NCI-H187 treated with DMSO at 0.1 percent for 48 hours (cell line): ENCODE data around the gene DCLK3.

Experiments used
- DNase-seq: peaks from one replicate; lab custom pipeline; 2025; lab: John Stamatoyannopoulos, UW

The DCLK3 gene

DNA sequence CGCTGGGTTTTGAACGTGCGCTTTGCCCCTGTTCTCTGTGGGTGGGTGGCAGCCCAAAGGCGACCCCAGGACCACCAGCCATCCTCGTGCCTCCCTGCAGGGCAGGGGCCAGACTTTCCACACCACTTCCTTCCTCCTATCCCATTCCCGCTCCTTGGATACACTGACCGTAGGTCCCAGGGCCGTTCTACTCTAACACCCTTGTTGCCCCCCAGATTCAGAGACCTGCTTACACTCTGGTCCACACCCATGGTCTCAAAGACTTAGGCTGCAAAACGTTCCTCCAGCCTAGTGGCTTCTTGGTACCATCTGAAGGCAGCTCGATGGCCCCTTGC lies 318 bp upstream of the DCLK3 start:
- DNase-seq = no peak

DNA sequence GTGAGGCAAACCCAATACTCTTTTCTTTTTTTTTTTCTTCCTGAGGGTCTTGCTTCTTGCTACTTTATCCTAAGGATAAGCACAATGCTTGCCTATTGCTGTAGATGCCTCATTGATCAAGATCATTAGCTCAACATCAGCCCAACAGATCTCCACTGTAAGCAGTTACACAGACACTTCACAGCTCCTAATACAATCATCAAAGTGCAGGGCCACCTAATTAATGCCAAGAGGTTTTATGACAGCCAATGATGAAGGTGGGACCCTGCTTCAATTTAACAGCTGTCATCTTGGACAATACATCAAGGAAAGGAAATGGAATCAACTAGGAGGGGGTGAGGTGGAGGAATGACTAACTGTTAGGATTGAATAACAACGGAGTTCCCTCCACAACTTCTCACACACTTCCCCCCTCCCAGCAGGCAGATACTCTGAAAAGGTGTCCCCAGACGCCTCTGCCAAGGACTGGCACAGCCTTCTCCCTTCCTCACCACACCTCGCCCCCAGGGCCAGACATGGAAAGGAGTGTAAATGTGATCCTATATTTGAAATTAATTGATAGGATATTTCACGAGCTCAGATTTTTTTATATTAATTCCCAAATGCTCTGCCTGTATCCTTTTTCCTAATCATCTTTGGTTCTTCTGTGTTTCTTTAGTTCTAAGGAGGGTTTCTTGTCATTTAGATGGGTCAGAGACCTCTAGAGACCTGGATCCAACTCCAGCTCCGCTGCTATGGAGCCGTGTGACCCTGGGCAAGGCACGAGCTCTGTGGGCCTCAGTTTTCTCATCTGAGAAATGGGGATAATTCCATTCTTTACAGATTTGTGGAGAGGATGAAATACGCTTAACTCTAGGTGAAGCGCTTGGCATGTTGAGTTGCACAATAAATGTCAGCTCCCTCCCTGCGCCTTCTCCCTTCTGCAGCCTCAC lies 1.2 kb downstream of the DCLK3 start:
- no peak for DNase-seq

DNA sequence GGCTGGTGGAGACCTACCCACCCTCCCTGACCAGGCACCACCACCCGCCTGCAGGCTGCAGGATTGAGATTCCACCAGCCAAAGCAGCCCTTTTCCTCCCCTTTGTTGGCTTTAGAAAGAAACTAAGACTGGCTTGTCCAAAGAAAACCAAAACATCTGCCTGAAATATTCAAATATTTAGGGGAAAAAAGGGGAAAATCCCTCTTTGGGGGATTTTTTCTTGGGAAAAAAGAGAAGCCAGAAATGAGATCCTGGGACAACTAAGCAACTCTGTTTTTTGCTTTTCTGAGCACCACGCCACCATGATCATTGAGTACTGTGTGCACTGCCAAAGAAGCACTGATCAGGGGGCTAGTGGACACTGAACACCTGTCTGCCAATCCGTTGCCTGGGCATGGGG lies 2.6 kb downstream of the DCLK3 start:
- DNase-seq = no peak

DNA sequence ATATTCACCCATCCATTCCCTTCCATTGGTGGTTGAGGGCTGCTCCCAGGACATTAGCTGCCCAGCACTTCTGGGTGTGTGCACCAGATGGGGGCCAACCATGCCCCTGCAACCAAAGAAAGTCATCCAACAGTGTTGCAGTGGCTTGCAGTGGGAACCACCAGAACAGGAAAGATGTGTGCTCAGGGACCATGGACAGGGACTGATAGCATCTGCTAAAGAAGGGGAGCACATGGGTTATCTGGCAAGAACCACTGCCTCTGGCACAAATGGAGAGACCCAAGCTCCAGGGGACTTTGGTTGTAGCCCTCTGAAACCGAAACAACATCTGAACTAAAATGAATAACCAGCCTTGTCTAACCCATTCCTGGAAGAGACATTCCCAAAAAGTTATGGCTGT lies 8.1 kb downstream of the DCLK3 start:
- no peak for DNase-seq

DNA sequence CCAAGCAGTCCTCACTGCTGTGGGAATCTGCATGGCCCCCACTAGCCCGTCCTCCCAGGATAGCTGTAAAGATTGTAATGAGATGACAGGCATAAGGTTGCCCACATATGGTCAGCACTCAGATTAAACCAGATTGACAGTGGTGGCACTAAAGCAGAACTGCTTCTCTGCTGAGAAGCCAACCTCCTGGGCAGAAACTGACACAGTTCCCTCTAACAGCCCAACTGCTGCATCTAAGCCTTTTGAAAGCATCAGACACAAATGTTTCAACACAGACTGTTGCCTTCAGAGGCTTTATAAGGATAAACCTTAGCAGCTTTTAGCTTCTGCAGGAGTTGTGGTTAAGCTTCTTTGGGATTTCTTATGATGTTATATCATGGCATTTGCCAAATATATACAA lies 13.0 kb downstream of the DCLK3 start:
- no peak for DNase-seq

DNA sequence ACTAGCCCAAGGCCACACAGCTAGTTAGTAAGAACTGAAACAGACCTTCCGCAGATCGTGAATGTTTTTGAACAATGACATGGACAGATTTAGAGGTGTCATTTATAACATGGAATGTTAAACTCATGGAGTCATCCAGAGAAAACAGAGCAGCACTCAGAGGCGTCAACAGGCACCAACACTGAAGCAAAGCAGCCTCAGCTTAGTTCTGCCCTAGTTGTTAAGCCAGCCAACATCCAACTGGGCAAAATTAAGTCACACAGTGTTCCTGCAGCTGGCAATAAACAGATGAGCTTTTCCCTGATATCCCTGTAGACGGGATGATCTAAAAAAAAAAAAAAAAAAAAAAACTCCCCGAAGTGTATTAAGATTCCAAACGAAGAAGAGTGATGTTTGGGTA lies 13.6 kb downstream of the DCLK3 start:
- no peak for DNase-seq

DNA sequence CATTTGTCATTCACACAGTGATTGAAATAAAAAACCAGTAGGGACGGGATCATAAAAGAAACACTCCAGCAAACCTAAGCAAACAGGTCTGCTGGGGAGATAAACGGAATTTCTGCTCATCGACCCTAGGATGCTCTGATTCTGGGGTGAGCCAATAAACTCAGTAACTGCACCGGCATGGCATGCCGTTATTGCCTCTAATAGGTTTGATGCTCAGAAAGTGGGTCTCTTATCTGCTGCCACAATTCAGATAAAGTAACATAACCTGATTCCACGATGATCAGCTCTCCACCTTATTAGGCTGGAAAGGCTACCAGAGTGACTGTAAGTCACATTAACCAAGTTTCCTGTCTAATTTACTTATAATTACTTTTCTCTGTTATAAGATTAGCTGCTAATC lies 19.6 kb downstream of the DCLK3 start:
- no peak for DNase-seq

DNA sequence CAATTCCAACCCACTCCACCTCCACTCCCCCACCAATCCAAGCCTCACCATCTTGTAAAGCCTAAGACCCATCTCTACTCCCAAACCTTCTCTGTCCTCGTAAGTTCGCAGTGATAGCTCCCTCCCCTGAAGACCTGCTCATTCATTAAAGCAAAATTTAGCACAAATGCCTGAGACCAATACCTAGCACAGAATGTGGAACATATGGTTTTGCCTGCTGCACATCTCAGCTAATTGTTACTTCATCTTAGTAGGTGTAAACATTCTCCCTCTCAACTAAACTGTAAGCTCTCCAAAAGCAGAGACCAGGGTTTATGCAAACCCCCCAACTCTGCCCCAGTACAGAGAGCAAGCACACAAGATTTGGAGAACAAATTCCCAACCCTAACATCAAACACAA lies 20.5 kb downstream of the DCLK3 start:
- DNase-seq = no peak

DNA sequence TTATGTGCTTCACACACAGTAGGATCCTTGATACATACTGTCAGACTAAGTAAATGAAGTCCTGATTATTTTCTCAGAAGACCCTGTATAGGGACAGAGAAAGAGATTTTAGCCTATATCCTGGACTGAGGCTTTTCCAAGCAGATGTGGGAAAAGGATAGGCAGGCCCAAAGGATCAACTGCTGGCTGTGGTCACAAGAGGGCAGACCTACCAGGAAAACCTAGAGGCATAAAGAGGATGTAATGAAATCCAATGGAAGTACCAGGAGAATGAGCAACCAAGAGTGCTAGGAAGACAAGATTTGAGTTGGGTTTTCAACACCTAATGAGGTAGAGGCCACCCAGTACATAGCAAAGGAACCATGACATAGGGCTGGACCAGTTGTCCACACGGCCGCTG lies 23.1 kb downstream of the DCLK3 start:
- no peak for DNase-seq

DNA sequence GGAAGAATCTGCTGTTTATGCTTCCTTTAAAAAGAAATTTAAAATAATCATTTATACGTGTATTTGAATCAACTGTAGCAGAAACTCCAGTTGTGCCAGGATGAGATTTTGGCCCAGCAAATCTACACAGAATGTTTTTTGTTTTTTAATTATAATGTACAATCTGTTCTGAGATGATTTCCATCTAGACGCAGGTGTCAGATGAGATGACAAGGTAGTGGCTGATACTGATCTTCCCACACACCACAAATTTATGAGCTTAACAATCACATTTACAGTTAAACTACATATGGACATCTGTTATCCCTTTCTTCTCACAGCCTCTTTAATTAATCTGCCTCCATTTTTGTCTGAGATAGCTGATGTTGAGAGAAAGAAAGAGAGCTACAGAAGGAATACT lies 23.6 kb downstream of the DCLK3 start:
- no peak for DNase-seq

DNA sequence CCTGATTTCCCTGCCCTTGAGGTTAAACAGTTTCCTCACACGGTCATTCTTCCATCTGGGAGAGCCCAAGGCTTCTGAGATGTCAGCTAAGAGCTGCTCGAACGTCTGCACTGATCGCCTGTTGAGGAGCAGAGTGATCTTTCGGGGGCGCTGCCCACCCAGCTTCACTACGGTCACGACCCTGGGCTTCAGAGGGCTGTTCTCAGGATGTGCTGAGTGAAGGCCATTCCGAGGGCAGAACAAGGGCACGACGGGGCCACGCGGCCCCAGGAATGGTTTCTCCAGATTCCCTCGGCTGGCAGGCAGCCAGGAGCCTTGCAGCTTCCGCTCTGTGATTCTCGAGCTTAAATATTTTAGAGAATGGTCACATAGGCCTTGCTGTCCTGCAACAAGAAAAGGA lies 25.7 kb downstream of the DCLK3 start:
- DNase-seq = no peak

DNA sequence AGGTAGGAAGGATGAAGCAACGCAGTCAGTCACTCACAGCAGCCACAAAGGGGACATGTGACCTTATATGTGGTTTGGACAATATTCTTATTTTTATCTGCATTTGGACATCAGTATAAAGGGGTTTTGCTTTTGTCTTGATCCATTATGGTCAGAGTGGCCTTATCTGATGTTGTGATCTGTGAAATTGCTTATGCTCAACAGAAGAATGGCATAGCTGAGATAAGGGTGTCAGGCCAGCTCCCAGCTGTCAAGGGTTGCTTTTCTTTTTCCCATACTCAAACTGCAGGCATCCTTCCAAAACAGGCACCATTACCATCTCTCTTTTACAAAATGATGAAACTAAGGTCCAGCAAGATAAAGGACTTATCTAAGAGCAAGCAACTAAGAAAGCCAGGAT lies 28.1 kb downstream of the DCLK3 start:
- no peak for DNase-seq

DNA sequence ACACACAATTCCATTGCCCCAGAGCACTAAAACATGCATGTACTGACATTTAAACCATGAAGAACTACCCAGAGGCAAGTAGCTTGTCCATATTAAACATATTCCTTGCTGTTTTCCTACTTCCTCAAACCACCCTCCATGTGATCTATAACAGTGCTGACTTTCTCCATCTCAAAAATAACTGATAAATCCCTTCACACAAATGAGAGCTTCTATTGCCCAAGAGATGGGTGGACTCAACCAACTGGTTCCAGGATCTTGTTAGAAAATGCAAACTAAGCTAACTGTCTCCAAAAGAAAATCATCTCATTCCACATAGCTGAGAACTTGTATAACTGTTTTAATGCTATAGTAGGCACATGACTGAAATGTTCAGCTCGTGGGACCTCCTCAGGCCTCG lies 29.6 kb downstream of the DCLK3 start:
- DNase-seq = no peak

DNA sequence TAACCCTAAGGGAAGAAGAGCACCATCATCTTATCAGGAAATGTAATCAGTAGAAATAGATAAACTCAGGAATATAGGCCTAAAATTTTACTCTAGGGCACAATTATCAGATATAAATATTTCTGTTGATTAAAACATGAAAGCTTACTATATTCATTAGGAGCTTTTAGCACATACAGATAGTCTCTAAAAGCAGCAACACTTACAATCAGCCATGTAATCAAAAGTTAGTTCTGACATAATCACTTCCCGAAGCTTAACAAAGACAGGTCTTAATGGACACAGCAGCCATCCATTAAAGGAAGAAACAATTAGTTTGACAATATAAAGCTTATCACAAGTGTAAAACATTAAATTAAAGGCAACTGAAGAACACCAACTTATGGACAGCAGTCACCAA lies 30.6 kb downstream of the DCLK3 start:
- no peak for DNase-seq

DNA sequence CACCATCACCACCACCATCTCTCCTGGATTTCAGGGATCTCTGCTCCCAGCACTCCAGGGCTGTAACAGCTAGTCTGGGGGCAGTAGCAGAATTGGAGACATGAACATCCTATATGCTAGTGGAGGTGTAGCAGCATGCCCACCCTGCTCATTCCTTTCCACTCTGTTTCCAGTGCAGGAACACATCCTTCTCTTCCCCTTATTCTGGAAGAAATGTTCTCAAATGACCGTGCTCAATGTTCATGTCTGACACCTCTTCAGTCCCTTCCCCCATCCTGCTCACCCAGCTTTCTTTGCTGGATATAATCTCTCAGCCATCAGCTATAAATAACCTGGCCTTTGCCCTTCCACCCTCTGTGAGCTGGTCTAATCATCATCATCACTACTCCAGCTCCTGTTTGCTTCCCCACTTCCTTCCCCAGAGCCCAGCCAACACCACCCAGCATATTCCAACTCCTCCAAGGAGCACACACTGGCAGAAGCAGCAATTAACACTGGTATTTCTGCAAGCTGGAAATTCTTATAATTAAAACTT lies 31.1 kb downstream of the DCLK3 start:
- DNase-seq = no peak

DNA sequence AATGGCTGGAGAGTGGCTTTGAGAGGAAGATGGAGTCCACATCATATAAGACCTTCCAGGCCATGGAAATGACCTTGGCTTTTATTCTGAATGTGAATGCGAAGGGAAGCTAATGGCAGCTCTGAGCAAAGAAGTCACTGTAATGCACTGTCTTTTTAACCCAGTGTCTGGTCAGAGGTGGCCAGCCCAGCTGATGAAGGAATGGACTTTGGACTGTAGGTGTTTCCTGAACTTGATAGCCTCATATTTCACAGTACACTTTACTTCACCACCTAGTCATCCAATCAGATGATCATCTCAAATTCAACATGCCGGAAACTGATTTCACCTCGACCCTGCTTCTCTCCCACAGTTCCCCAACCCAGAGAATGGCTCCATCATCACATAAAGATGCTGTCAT lies 33.4 kb downstream of the DCLK3 start:
- no peak for DNase-seq

DNA sequence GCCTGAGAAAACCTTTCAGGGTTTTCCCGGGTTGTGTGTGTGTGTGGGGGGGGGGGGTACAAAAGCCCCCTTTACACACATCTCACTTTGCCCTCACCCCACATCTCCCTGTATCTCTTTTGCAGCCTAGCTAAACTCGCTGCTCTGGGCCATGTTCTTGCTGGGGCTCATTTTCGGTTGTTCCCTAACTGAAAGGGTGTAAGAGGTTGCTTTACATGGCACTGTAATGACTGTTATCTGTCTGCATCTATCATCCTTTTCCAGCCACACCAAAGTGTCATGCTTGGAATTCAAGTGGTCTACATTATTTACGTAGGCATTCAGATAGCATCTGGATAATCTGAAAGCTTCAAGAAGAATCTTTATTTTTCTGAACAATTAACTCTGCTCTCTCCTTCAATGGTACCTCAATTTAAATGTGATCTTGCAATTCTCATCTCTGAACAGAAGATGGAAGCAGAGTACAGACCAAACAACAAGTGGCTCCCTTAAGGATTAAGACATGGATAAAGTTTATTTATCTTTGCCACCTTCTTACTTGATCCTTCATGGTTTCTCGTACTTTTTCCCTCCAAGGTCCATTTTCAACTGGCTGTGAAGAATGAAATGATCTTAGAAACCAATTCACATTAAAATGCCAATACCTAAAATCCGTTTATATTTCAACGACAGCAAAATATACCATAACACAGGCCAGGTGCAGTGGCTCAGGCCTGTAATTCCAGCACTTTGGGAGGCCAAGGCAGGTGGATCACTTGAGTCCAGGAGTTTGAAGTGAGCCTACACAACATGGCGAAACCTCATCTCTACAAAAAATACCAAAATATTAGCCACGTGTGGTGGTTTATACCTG lies 34.9 kb downstream of the DCLK3 start:
- DNase-seq = no peak

DNA sequence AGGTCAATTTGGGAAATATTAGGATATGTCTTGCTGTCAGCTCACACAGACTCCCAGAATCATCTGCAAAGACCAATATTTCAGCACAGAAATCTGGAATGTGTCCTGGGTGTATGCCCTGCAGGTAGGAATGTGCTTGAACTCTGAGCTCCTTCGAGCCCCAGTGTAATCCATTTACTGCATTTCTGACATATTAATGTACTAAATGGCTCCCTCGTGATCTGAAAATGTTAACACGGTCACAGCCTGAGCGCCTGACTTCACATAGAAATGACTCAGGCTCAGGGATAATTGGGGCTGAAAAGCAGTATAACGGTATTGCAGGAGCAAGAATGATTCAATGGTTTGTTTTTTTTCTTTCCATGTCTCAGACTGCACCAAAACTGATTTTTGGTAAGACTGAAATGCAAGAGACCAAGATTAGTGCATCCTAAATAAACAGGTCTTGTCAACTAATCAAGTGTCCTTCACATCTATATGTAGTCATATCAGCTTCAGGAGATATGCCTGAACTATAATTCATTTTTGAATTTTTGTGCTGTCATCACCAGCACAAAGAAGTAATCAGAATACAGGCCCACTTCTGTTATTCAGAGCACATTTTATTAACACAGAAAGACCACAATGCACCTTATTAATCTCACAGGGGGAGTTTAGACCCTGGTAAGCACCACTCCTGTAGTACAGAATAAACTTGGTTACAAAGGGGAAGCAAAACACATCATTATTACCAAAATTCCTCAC lies 49.8 kb downstream of the DCLK3 start:
- DNase-seq = no peak

DNA sequence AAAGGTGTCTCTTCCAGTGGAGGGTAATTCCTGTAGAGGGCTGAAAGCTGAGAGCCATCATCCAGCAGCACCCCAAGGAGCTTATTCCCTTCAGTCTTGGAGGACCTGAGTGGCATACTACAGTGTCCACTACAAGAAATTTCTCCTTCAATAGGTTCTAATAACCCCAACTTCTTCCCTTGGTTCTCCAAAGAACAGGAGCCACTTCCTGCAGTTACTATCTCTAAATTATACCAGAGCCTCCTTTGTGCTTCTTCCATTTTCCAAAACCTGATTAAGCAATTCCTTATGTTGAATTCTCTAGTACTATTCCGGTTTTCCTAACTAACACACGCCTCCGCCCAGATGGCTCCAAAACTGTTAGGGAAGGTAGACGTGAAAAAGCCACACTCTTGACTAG lies 50.4 kb downstream of the DCLK3 start:
- DNase-seq = no peak

DNA sequence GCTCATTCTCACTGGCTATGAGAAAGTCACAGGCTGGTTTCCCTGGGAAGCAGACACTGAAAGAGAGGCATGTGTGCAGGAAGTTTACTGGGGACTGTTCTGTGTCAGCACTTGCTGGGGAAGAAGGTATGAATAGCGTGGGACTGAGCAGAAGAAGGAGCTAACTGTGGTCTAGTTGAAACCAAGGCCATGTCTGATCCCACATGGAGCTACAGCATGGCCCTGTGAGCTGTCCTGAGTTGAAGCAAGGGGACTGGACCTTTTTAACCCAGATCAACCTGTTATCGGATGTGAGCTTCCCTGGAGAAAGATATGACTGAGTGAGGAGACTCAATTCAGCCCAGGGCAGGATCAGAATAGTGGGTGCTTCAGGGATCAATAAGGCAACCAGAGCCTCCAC lies 53.7 kb downstream of the DCLK3 start:
- DNase-seq = no peak

DNA sequence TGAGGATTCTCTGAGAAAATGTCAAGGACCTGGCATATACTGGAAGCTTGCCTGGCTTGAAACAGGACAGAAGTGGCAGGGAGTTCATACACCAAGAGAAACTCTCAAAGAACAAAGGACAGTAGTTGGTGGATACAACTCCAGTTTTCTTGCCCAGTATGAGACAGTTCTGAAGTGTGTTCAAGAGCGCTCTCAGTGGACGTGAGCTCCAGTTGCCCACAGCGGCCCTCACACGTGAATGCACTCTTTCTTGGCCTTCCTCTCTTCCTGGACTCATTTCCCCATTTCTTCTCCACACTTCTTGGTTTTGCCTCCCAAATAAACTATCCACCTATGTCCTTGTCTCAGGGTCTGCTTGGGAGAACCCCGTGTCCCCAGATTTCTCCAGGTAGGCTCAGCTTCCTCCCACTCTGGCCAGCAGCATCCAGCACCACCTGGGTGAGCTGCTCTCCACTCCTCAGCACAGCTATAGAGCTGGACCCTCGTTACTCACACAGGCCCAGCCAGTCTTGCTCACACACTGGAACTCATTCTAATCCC lies 54.5 kb downstream of the DCLK3 start:
- no peak for DNase-seq

DNA sequence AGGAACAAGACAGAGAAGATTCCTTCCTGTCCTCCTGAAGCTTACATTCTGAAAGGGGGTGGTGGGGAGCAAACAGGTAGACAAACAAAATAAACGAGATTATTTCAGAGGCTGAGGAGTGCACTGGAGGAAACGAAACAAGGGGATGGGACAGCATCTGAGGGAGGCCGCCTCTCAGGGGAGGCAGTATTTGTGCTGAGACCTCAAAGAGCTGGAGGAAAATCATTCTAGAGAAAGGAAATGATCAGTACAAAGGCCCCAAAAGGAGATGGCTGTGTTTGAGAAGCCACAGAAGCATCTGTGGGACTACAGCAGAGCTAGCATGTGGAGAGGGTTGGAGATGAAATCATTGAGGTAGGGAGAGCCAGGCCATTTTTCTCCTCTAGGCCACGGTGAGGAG lies 55.1 kb downstream of the DCLK3 start:
- no peak for DNase-seq
